Liver (tissue), 9 donors: ENCODE results near the gene SP2. TPM values are rescaled to one million over a fixed set of nuclear protein-coding genes. Genes with fewer than 3 reads are reported as not detected.

Experiments
- DNase-seq: peaks from one replicate; pipeline ENCODE4 v3.0.0-alpha.2; 2017; ENCODE audit warnings: low spot score
- H3K27ac ChIP-seq, 2 donors: one replicate each; pipeline ENCODE4 v1.7.0; 2013; ENCODE audit warnings: inconsistent platforms in 2 of 2, low read length in 2 of 2, control low read depth in 1 of 2, low read depth in 1 of 2, mild to moderate bottlenecking in 1 of 2
- H3K27me3 ChIP-seq, 4 donors: one replicate each; pipeline versions ENCODE4 v1.6.1 to v1.7.0; 2013; ENCODE audit warnings: low read length in 3 of 4, inconsistent platforms in 1 of 4, mild to moderate bottlenecking in 1 of 4, moderate library complexity in 1 of 4; ENCODE audit not compliant: control insufficient read depth in 4 of 4, insufficient read depth in 4 of 4
- H3K36me3 ChIP-seq, 4 donors: one replicate each; pipeline versions ENCODE4 v1.6.1 to v1.7.0; 2013; ENCODE audit warnings: low read length in 3 of 4, mild to moderate bottlenecking in 3 of 4, low read depth in 1 of 4, moderate library complexity in 1 of 4; ENCODE audit not compliant: control insufficient read depth in 4 of 4, insufficient read depth in 3 of 4
- H3K4me1 ChIP-seq, 4 donors: one replicate each; pipeline versions ENCODE4 v1.6.1 to v1.7.0; 2013; ENCODE audit warnings: low read length in 3 of 4, mild to moderate bottlenecking in 3 of 4, moderate library complexity in 1 of 4; ENCODE audit not compliant: control insufficient read depth in 4 of 4, insufficient read depth in 4 of 4
- H3K4me3 ChIP-seq, 3 donors: one replicate each; pipeline versions ENCODE4 v1.6.1 to v1.7.0; 2013; ENCODE audit warnings: low read length in 3 of 3, control low read depth in 1 of 3, low read depth in 1 of 3, mild to moderate bottlenecking in 1 of 3
- H3K9ac ChIP-seq, 2 donors: one replicate each; pipeline ENCODE4 v1.7.0; 2013; ENCODE audit warnings: low read length in 2 of 2, mild to moderate bottlenecking in 2 of 2, moderate library complexity in 2 of 2, control low read depth in 1 of 2, low read depth in 1 of 2
- H3K9me3 ChIP-seq, 4 donors: one replicate each; pipeline versions ENCODE4 v1.6.1 to v1.7.0; 2013; ENCODE audit warnings: low read length in 3 of 4; ENCODE audit not compliant: control insufficient read depth in 4 of 4
- ATF3 ChIP-seq: IDR thresholded peaks from 2 replicates; pipeline ENCODE4 v1.6.1; 2016; ENCODE audit warnings: antibody characterized with exemption
- EGR1 ChIP-seq, 2 donors: IDR thresholded peaks; 2 replicates each; pipeline ENCODE4 v1.6.1; 2016 to 2018; ENCODE audit warnings: antibody characterized with exemption in 2 of 2, low read depth in 2 of 2
- FOXA1 ChIP-seq: IDR thresholded peaks from 2 replicates; pipeline ENCODE4 v1.6.1; 2016; ENCODE audit warnings: antibody characterized with exemption
- GABPA ChIP-seq, 2 donors: IDR thresholded peaks in 1 of 2; conservative IDR thresholded peaks in 1 of 2; 2 replicates each; pipeline ENCODE4 v1.6.1; 2016; ENCODE audit warnings: antibody characterized with exemption in 2 of 2, mild to moderate bottlenecking in 1 of 2, moderate library complexity in 1 of 2
- HNF4A ChIP-seq, 2 donors: conservative IDR thresholded peaks; 2 replicates each; pipeline ENCODE4 v1.6.1; 2016; ENCODE audit warnings: antibody characterized with exemption in 2 of 2, mild to moderate bottlenecking in 2 of 2
- RAD21 ChIP-seq, 2 donors: IDR thresholded peaks; 2 replicates each; pipeline ENCODE4 v1.6.1; 2016; ENCODE audit warnings: antibody characterized with exemption in 2 of 2, mild to moderate bottlenecking in 2 of 2
- REST ChIP-seq: IDR thresholded peaks from 2 replicates; pipeline ENCODE4 v1.6.1; 2016; ENCODE audit warnings: antibody characterized with exemption, mild to moderate bottlenecking
- ZBTB33 ChIP-seq: IDR thresholded peaks from 2 replicates; pipeline ENCODE4 v1.6.1; 2016; ENCODE audit warnings: antibody characterized with exemption
- WGBS: extraction: QIAGEN DNeasy Blood & Tissue Kit; methylation state at CpG from one replicate; pipeline ENCODE4 v1.1.7; 2013; 5-methylcytosine and 5-hydroxymethylcytosine counted together
- polyA plus RNA-seq, 2 donors: library from polyadenylated mRNA; stranded (reverse) in 1 of 2; unstranded in 1 of 2; fragments of 200-250 nt in 1 of 2; fragments of >200 nt in 1 of 2; fragmentation: Nextera tagmentation in 1 of 2; extraction: Ambion mirVana in 1 of 2; gene quantifications; one replicate each; pipeline versions ENCODE4 v1.2.1 to v1.2.3, GENCODE V29; 2013 to 2015
- total RNA-seq, 2 donors: library from RNA; depleted of rRNA; stranded (reverse); fragments of >200 nt; gene quantifications; one replicate each; pipeline ENCODE4 v1.2.3, GENCODE V29; 2014
- TF ChIP-seq, protein P1 (sequence below): fragments of 150-350 bp; IDR thresholded peaks from 2 replicates; pipeline ENCODE4 v1.5.1; 2017; ENCODE audit warnings: improper control_type of control experiment, low read depth, low read length; ENCODE audit not compliant: missing input control
- TF ChIP-seq, protein P2 (sequence below): IDR thresholded peaks from 2 replicates; pipeline ENCODE4 v1.6.1; 2016; ENCODE audit warnings: antibody characterized with exemption
- donor health status: healthy.
- donor health status: healthy.
- donor health status: healthy.
- donor health status: healthy.
- donor health status: healthy.

The SP2 gene
- total and polyA plus RNA-seq, 4 donors = 2.2 to 5.7 (median 3.8) TPM

DNA sequence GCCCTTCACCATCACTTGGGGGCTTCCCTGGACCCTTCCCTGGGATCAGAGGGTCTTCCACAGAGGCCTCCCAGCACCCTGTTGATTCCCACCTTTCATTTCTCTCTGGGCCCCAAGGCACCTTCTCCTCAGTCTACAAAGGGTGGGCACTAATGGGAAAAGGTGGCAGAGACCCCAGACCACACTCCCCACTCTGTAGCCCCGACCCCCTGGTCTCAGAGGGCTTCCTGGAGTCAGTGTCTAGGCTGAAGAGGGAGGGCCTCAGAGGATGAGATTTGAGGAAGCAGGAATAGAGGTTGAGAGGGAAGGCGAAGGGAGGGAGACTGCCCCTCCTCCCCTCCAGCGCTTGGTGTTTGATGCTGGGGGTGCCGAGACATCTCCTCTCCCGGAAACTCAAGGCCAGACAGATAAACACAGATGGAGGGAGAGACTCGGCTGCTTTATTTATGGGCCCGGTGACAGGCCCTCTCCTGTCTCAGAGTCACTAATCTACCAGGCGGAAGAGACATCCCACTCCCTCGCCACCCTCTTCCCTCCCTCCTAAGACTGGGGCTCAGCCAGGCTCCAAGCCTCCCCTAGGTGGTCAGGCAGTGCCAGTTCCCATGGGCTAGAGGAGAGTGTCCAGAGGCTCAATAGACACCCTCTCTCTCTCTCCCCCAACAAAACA, 18.5 kb upstream of the SP2 start:
- Histone ChIP-seq H3K36me3 (no peaks in the 10 kb centered on the region), H3K27ac (no peak overlapping the region), H3K9ac (no peak overlapping the region), H3K4me3 (no peak overlapping the region), H3K9me3 (no peaks in the 10 kb centered on the region), H3K4me1 (peaks cover 0 to 9% (median 8%) of the 10 kb centered on the region in 4 donors), H3K27me3 (no peaks in the 10 kb centered on the region)
- WGBS = 80% methylated on average over 9 of the region's 9 CpGs
- DNase-seq = no peak
- TF ChIP-seq RAD21 (IDR thresholded peaks at IDR 0.05) = no peak
- TF ChIP-seq, protein P1, sequence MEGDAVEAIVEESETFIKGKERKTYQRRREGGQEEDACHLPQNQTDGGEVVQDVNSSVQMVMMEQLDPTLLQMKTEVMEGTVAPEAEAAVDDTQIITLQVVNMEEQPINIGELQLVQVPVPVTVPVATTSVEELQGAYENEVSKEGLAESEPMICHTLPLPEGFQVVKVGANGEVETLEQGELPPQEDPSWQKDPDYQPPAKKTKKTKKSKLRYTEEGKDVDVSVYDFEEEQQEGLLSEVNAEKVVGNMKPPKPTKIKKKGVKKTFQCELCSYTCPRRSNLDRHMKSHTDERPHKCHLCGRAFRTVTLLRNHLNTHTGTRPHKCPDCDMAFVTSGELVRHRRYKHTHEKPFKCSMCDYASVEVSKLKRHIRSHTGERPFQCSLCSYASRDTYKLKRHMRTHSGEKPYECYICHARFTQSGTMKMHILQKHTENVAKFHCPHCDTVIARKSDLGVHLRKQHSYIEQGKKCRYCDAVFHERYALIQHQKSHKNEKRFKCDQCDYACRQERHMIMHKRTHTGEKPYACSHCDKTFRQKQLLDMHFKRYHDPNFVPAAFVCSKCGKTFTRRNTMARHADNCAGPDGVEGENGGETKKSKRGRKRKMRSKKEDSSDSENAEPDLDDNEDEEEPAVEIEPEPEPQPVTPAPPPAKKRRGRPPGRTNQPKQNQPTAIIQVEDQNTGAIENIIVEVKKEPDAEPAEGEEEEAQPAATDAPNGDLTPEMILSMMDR = no peak
- TF ChIP-seq REST = no peak
- TF ChIP-seq FOXA1 = no peak
- TF ChIP-seq GABPA (IDR thresholded peaks at IDR 0.05 in 1 of 2, conservative IDR thresholded peaks at IDR 0.05 in 1 of 2) = no peak
- no peak for TF ChIP-seq HNF4A (conservative IDR thresholded peaks at IDR 0.05)
- TF ChIP-seq EGR1 (IDR thresholded peaks at IDR 0.05; ENCODE audit: low read depth in 2 of 2) = no peak
- TF ChIP-seq, protein P2, sequence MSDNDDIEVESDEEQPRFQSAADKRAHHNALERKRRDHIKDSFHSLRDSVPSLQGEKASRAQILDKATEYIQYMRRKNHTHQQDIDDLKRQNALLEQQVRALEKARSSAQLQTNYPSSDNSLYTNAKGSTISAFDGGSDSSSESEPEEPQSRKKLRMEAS = no peak

- Histone ChIP-seq H3K9me3 (no peaks in the 10 kb centered on the region), H3K27me3 (no peaks in the 10 kb centered on the region), H3K9ac (no peak overlapping the region), H3K4me3 (no peak overlapping the region), H3K4me1 (peaks cover 0 to 9% (median 8%) of the 10 kb centered on the region in 4 donors), H3K36me3 (no peaks in the 10 kb centered on the region), H3K27ac (no peak overlapping the region)
- no peak for DNase-seq
- no peak for TF ChIP-seq FOXA1
- TF ChIP-seq, protein P1 = no peak
- TF ChIP-seq, protein P2 = no peak
- TF ChIP-seq EGR1 (IDR thresholded peaks at IDR 0.05; ENCODE audit: low read depth in 2 of 2) = no peak
- TF ChIP-seq ATF3 = no peak
- TF ChIP-seq RAD21 (IDR thresholded peaks at IDR 0.05) = no peak
- TF ChIP-seq GABPA (IDR thresholded peaks at IDR 0.05 in 1 of 2, conservative IDR thresholded peaks at IDR 0.05 in 1 of 2) = no peak
- TF ChIP-seq ZBTB33 = no peak
- 77% methylated on average over 10 of the region's 10 CpGs for WGBS
Measured at GRCh38 chr17:47878203-47879027, 17.6 kb upstream of the SP2 start.
